Measurements from ENCODE around the gene CPED1.
"Not testable (repeated sequence)": the region's sequence is repeated elsewhere in the genome, so short reads cannot be mapped to it uniquely, and the experiment has no call there.

The CPED1 gene

GRCh38 chr7:121197455-121197854 is 208.9 kb downstream of the CPED1 start:
- FAIRE-seq: no peak

GRCh38 chr7:121198502-121198901 is 210.0 kb downstream of the CPED1 start:
- no peak for FAIRE-seq

GRCh38 chr7:121202125-121202524 is 213.6 kb downstream of the CPED1 start:
- no peak for FAIRE-seq

GRCh38 chr7:121202834-121203233 is 214.3 kb downstream of the CPED1 start:
- no peak for FAIRE-seq

- FAIRE-seq: no peak
Measured at GRCh38 chr7:121204537-121204936, 216.0 kb downstream of the CPED1 start.

- no peak for FAIRE-seq
Measured at GRCh38 chr7:121205777-121206176, 217.3 kb downstream of the CPED1 start.

- no peak for FAIRE-seq
Measured at GRCh38 chr7:121211253-121211652, 222.7 kb downstream of the CPED1 start.

- no peak for FAIRE-seq
Measured at GRCh38 chr7:121212036-121212435, 223.5 kb downstream of the CPED1 start.

GRCh38 chr7:121214657-121215056 is 226.1 kb downstream of the CPED1 start:
- FAIRE-seq: no peak

GRCh38 chr7:121219026-121219425 is 230.5 kb downstream of the CPED1 start:
- no peak for FAIRE-seq

- FAIRE-seq: not testable (repeated sequence)
Measured at GRCh38 chr7:121221108-121221507, 232.6 kb downstream of the CPED1 start.

- FAIRE-seq: no peak
Measured at GRCh38 chr7:121228779-121229178, 240.3 kb downstream of the CPED1 start.

GRCh38 chr7:121235201-121235600 is 246.7 kb downstream of the CPED1 start:
- FAIRE-seq: no peak

GRCh38 chr7:121237601-121238000 is 249.1 kb downstream of the CPED1 start:
- FAIRE-seq: no peak

GRCh38 chr7:121244120-121244870 is 255.8 kb downstream of the CPED1 start:
- no peak for FAIRE-seq

- FAIRE-seq: not testable (repeated sequence)
Measured at GRCh38 chr7:121251367-121251766, 262.9 kb downstream of the CPED1 start.

- FAIRE-seq: not testable (repeated sequence)
Measured at GRCh38 chr7:121252523-121253235, 264.2 kb downstream of the CPED1 start.

- no peak for FAIRE-seq
Measured at GRCh38 chr7:121259826-121260225, 271.3 kb downstream of the CPED1 start.

- FAIRE-seq: no peak
Measured at GRCh38 chr7:121261207-121261884, 272.8 kb downstream of the CPED1 start.

- no peak for FAIRE-seq
Measured at GRCh38 chr7:121262221-121262620, 273.7 kb downstream of the CPED1 start.

- no peak for FAIRE-seq
Measured at GRCh38 chr7:121262969-121263368, 274.5 kb downstream of the CPED1 start.

- no peak for FAIRE-seq
Measured at GRCh38 chr7:121266307-121266894, 277.9 kb downstream of the CPED1 start.

GRCh38 chr7:121267612-121268011 is 279.1 kb downstream of the CPED1 start:
- no peak for FAIRE-seq
